Smooth muscle cell (in vitro differentiated cells): ENCODE data around the gene ACSS1. TPM values are rescaled to one million over a fixed set of nuclear protein-coding genes. Genes with fewer than 3 reads are reported as not detected.
A peak's percentile ranks its signal among the peaks of the same experiment; 100 is the strongest.

Experiments used
- DNase-seq: peaks from one replicate; lab custom pipeline; 2025; ENCODE audit not compliant: unreplicated experiment; lab: John Stamatoyannopoulos, UW
- H2AFZ ChIP-seq: fragments of 200-600 bp; sonication (generic); 2 replicates; pipeline ENCODE4 v1.6.0; 2016; ENCODE audit warnings: antibody characterized with exemption, low read depth, mild to moderate bottlenecking
- H3F3A ChIP-seq: fragments of 200-600 bp; sonication (generic); 2 replicates; pipeline ENCODE4 v1.6.0; 2017; ENCODE audit warnings: antibody characterized with exemption, low read depth
- H3K27ac ChIP-seq: fragments of 200-600 bp; sonication (generic); 2 replicates; pipeline ENCODE4 v1.5.1; 2016; ENCODE audit warnings: low read depth, mild to moderate bottlenecking
- H3K27me3 ChIP-seq: fragments of 200-600 bp; sonication (generic); 2 replicates; pipeline ENCODE4 v1.6.1; 2016; ENCODE audit warnings: low read depth, mild to moderate bottlenecking
- H3K36me3 ChIP-seq: fragments of 200-600 bp; sonication (generic); 2 replicates; pipeline ENCODE4 v1.5.1; 2016; ENCODE audit warnings: low read depth
- H3K4me1 ChIP-seq: fragments of 200-600 bp; sonication (generic); 2 replicates; pipeline ENCODE4 v1.5.1; 2016; ENCODE audit warnings: low read depth
- H3K4me2 ChIP-seq: fragments of 200-600 bp; sonication (generic); 2 replicates; pipeline ENCODE4 v1.6.0; 2016; ENCODE audit warnings: mild to moderate bottlenecking
- H3K4me3 ChIP-seq: fragments of 200-600 bp; sonication (generic); 2 replicates; pipeline ENCODE4 v1.5.1; 2016; ENCODE audit warnings: mild to moderate bottlenecking
- H3K79me2 ChIP-seq: fragments of 200-600 bp; sonication (generic); 2 replicates; pipeline ENCODE4 v1.6.0; 2016; ENCODE audit warnings: low read depth, mild to moderate bottlenecking
- H3K9ac ChIP-seq: fragments of 200-600 bp; sonication (generic); 2 replicates; pipeline ENCODE4 v1.6.0; 2016; ENCODE audit warnings: low read depth
- H3K9me3 ChIP-seq: fragments of 200-600 bp; sonication (generic); replicated peaks from 2 replicates; pipeline ENCODE4 v1.5.1; 2016; ENCODE audit warnings: low read depth
- H4K20me1 ChIP-seq: fragments of 200-600 bp; sonication (generic); 2 replicates; pipeline ENCODE4 v1.6.0; 2016; ENCODE audit warnings: low read depth
- WGBS: methylation state at CpG from one replicate; pipeline ENCODE4 v1.1.7; 2016; ENCODE audit warnings: low lambda C conversion rate; 5-methylcytosine and 5-hydroxymethylcytosine counted together
- polyA plus RNA-seq: library from polyadenylated mRNA; unstranded; fragments of >200 nt; fragmentation: Nextera tagmentation; extraction: Ambion mirVana; gene quantifications from 2 replicates; pipeline ENCODE4 v1.2.1, GENCODE V29; 2016
- total RNA-seq: library from RNA; depleted of rRNA; stranded (reverse); fragments of >200 nt; gene quantifications from 2 replicates; pipeline ENCODE4 v1.2.3, GENCODE V29; 2014
- TF ChIP-seq, protein P1 (sequence below): fragments of 200-600 bp; sonication (generic); IDR thresholded peaks from 2 replicates; pipeline ENCODE4 v1.5.1; 2017; ENCODE audit warnings: borderline replicate concordance, mild to moderate bottlenecking, antibody characterized with exemption; ENCODE audit not compliant: insufficient read depth, poor library complexity, severe bottlenecking

Gene ACSS1
- total and polyA plus RNA-seq, 2 experiments from 2014 or later, result 2.4 to 2.8 TPM

DNA sequence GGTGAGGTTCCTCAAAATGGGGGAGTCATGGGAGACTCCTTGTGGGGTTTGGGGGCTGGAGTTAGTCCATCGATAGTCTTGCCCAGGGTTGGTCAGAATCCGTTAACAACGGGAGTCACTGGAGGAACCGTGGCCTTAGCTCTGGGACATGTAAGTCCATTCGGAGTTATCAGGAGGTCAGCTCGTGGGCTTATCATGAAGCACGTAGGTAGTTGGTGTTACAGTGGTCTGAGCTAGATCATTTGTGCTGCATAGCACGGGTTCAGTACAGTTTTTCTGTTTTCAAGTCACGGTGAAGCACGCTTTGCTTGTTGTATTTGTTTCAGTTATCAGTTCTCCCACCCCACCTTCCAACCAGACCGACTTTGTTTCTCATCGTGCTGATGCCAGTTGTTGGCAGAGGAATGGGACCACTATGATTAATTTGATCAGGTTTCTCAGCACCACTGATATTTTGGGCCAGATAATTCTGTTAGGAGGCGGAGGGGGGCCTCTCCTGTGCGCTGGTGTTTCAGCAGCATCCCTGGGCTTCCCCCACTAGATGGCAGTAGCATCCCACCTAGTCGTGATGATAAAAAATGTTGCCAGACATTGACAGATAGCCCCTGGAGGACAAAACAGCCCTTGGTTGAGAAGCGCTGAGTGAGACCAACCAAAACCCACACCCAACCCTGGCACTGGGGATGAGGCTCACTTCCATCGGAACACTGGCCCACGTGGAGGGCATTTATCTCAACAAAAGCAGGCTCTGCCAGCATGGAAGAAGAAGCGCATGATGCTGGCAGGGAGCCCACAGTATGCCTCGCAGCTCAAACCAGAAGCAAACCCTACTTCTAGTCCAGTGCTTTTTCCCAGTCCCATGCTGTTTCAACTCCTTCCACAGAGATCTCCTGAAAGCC is 63.2 kb downstream of the ACSS1 start:
- WGBS, result 49% methylated on average over 20 of the region's 20 CpGs
- no peak overlapping the region for H3K9ac ChIP-seq
- H3K4me3 ChIP-seq, result no peak overlapping the region

DNA sequence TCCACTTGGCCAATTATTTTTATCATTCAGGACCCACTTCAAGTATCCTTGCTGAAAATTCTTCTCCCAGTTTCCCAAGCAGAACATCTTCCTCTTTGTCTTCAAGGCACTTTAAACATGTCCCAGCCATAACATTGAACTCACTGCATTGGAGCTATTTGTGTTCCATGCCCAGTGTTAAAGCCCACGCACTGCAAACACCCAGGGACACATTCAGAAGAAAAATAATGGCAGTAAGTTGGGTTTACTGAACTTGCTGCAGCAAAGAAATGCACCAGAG is 63.8 kb downstream of the ACSS1 start:
- TF ChIP-seq, protein P1, sequence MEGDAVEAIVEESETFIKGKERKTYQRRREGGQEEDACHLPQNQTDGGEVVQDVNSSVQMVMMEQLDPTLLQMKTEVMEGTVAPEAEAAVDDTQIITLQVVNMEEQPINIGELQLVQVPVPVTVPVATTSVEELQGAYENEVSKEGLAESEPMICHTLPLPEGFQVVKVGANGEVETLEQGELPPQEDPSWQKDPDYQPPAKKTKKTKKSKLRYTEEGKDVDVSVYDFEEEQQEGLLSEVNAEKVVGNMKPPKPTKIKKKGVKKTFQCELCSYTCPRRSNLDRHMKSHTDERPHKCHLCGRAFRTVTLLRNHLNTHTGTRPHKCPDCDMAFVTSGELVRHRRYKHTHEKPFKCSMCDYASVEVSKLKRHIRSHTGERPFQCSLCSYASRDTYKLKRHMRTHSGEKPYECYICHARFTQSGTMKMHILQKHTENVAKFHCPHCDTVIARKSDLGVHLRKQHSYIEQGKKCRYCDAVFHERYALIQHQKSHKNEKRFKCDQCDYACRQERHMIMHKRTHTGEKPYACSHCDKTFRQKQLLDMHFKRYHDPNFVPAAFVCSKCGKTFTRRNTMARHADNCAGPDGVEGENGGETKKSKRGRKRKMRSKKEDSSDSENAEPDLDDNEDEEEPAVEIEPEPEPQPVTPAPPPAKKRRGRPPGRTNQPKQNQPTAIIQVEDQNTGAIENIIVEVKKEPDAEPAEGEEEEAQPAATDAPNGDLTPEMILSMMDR, result no peak
- peaks cover 11% of the 10 kb centered on the region for H4K20me1 ChIP-seq
- peaks cover 4% of the 10 kb centered on the region for H3K4me1 ChIP-seq
- peaks cover 31% of the 10 kb centered on the region for H3K79me2 ChIP-seq
- no peaks in the 10 kb centered on the region for H3F3A ChIP-seq
- no peaks in the 10 kb centered on the region for H3K36me3 ChIP-seq
- peaks cover 14% of the 10 kb centered on the region for H3K27me3 ChIP-seq
- no peak overlapping the region for H3K4me3 ChIP-seq
- no peak for DNase-seq
- no peaks in the 10 kb centered on the region for H3K9me3 ChIP-seq
- no peak overlapping the region for H3K27ac ChIP-seq
- H2AFZ ChIP-seq, result no peak overlapping the region
- 100% methylated on average over 1 of the region's 1 CpG for WGBS
- H3K4me2 ChIP-seq, result no peak overlapping the region
- H3K9ac ChIP-seq, result no peak overlapping the region

More for the DNA sequence above, 63.2 kb downstream of the ACSS1 start:
- Histone ChIP-seq H3K27ac (no peak overlapping the region), H3K36me3 (no peaks in the 10 kb centered on the region), H3K9me3 (no peaks in the 10 kb centered on the region), H3K27me3 (peaks cover 20% of the 10 kb centered on the region), H2AFZ (no peak overlapping the region), H3K4me2 (peak overlapping the region; percentile 38), H4K20me1 (peaks cover 5% of the 10 kb centered on the region), H3F3A (no peaks in the 10 kb centered on the region), H3K4me1 (peaks cover 4% of the 10 kb centered on the region), H3K79me2 (peaks cover 25% of the 10 kb centered on the region)
- TF ChIP-seq, protein P1, result peak; percentile 87
- DNase-seq, result peak; percentile 49

DNA sequence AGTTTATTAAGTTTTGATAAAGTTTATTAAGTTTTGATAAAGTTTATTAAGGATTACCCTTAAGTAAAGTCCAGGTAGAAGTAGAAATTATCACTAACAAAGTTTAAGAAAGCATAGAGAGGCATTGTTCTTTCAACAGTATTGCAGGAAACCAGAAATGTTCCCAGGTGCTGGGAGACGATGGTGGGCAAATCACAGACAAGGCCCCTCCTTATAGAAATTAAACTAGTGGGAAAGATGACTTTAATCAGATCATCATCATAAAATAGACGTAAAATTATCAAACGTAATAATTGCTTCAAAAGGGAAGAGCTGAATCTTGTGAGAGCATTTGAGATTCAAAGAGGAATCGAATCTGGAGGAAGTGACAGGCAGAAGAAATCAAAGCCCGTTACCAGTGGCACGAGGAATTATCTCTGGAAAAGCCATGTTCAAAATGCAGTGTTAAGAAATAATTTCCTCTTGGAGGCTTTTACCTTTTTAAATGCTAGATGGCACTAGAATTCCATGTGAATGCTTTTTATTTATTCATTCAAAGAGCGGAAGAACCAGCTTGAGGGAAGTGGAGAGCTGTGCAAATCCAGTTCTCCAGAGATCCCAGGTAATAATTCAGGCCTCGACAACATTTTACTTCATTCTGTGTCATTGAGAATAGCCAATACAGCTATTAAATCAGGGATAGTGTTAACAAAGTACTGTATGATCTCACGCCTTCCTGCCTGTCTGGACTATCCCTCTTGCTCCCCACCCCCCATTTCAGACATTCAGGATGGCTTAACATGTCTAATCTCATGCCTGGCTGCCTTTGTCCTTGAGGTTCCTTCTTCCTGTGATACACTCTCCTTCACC is 64.4 kb downstream of the ACSS1 start:
- Histone ChIP-seq H3K9ac (peak overlapping the region; percentile 85), H4K20me1 (peaks cover 15% of the 10 kb centered on the region), H3F3A (no peaks in the 10 kb centered on the region), H3K36me3 (no peaks in the 10 kb centered on the region), H2AFZ (peak overlapping the region; percentile 97), H3K4me3 (peak overlapping the region; percentile 77), H3K9me3 (no peaks in the 10 kb centered on the region), H3K79me2 (peaks cover 37% of the 10 kb centered on the region), H3K4me2 (peak overlapping the region; percentile 98), H3K4me1 (peaks cover 4% of the 10 kb centered on the region), H3K27ac (peak overlapping the region; percentile 90), H3K27me3 (peaks cover 8% of the 10 kb centered on the region)
- DNase-seq, result no peak
- 81% methylated on average over 9 of the region's 9 CpGs for WGBS
- TF ChIP-seq, protein P1, result no peak
